ENCODE measurements around the gene AMACR. TPM values are rescaled to one million over a fixed set of nuclear protein-coding genes. Genes with fewer than 3 reads are reported as not detected.

Gene AMACR
- total RNA-seq, 1 donor from 2014 or later, result 29.3 TPM

GRCh38 chr5:34008802-34009201 lies 952 bp upstream of the AMACR start:
- peaks cover 10% of the 10 kb centered on the region for H3K36me3 Mint-ChIP-seq (ENCODE audit: low read depth, unreplicated experiment)
- H3K27ac Mint-ChIP-seq (ENCODE audit: unreplicated experiment), result peak overlapping the region; percentile 88
- peaks cover 6% of the 10 kb centered on the region for H3K27me3 Mint-ChIP-seq (ENCODE audit: unreplicated experiment)
- H3K9me3 Mint-ChIP-seq (ENCODE audit: unreplicated experiment), result no peaks in the 10 kb centered on the region
- TF ChIP-seq CTCF (IDR thresholded peaks at IDR 0.05; ENCODE audit: unreplicated experiment), result no peak
- H3K4me3 Mint-ChIP-seq (ENCODE audit: unreplicated experiment), result peak overlapping the region; percentile 88
- H3K4me1 Mint-ChIP-seq (ENCODE audit: unreplicated experiment), result peaks cover 21% of the 10 kb centered on the region
- no peak for DNase-seq (ENCODE audit: low spot score)

- H3K9me3 Mint-ChIP-seq (ENCODE audit: unreplicated experiment), result no peaks in the 10 kb centered on the region
- no peak for DNase-seq (ENCODE audit: low spot score)
- peaks cover 21% of the 10 kb centered on the region for H3K4me1 Mint-ChIP-seq (ENCODE audit: unreplicated experiment)
- no peak for TF ChIP-seq CTCF (IDR thresholded peaks at IDR 0.05; ENCODE audit: unreplicated experiment)
- peak overlapping the region; percentile 93 for H3K4me3 Mint-ChIP-seq (ENCODE audit: unreplicated experiment)
- peaks cover 25% of the 10 kb centered on the region for H3K36me3 Mint-ChIP-seq (ENCODE audit: low read depth, unreplicated experiment)
- H3K27me3 Mint-ChIP-seq (ENCODE audit: unreplicated experiment), result peaks cover 6% of the 10 kb centered on the region
- H3K27ac Mint-ChIP-seq (ENCODE audit: unreplicated experiment), result peak overlapping the region; percentile 76
Measured at GRCh38 chr5:34007201-34007620, 639 bp downstream of the AMACR start.

GRCh38 chr5:34005681-34006080 lies 2.2 kb downstream of the AMACR start:
- H3K4me3 Mint-ChIP-seq (ENCODE audit: unreplicated experiment), result no peak overlapping the region
- H3K27me3 Mint-ChIP-seq (ENCODE audit: unreplicated experiment), result peaks cover 6% of the 10 kb centered on the region
- no peaks in the 10 kb centered on the region for H3K9me3 Mint-ChIP-seq (ENCODE audit: unreplicated experiment)
- H3K36me3 Mint-ChIP-seq (ENCODE audit: low read depth, unreplicated experiment), result peaks cover 29% of the 10 kb centered on the region
- H3K4me1 Mint-ChIP-seq (ENCODE audit: unreplicated experiment), result peaks cover 21% of the 10 kb centered on the region
- no peak for TF ChIP-seq CTCF (IDR thresholded peaks at IDR 0.05; ENCODE audit: unreplicated experiment)
- H3K27ac Mint-ChIP-seq (ENCODE audit: unreplicated experiment), result no peak overlapping the region
- DNase-seq (ENCODE audit: low spot score), result no peak

- H3K36me3 Mint-ChIP-seq (ENCODE audit: low read depth, unreplicated experiment), result peaks cover 29% of the 10 kb centered on the region
- no peak overlapping the region for H3K4me3 Mint-ChIP-seq (ENCODE audit: unreplicated experiment)
- H3K4me1 Mint-ChIP-seq (ENCODE audit: unreplicated experiment), result peaks cover 21% of the 10 kb centered on the region
- DNase-seq (ENCODE audit: low spot score), result no peak
- H3K27ac Mint-ChIP-seq (ENCODE audit: unreplicated experiment), result no peak overlapping the region
- no peaks in the 10 kb centered on the region for H3K9me3 Mint-ChIP-seq (ENCODE audit: unreplicated experiment)
- H3K27me3 Mint-ChIP-seq (ENCODE audit: unreplicated experiment), result peaks cover 6% of the 10 kb centered on the region
- no peak for TF ChIP-seq CTCF (IDR thresholded peaks at IDR 0.05; ENCODE audit: unreplicated experiment)
Measured at GRCh38 chr5:34005211-34005610, 2.6 kb downstream of the AMACR start.

GRCh38 chr5:34003941-34004340 lies 3.9 kb downstream of the AMACR start:
- Mint-ChIP-seq H3K27me3 (ENCODE audit: unreplicated experiment) (peaks cover 6% of the 10 kb centered on the region), H3K4me1 (ENCODE audit: unreplicated experiment) (peaks cover 17% of the 10 kb centered on the region), H3K27ac (ENCODE audit: unreplicated experiment) (no peak overlapping the region), H3K36me3 (ENCODE audit: low read depth, unreplicated experiment) (peaks cover 34% of the 10 kb centered on the region), H3K4me3 (ENCODE audit: unreplicated experiment) (peak overlapping the region; percentile 53), H3K9me3 (ENCODE audit: unreplicated experiment) (no peaks in the 10 kb centered on the region)
- no peak for TF ChIP-seq CTCF (IDR thresholded peaks at IDR 0.05; ENCODE audit: unreplicated experiment)
- DNase-seq (ENCODE audit: low spot score), result no peak
